Measurements from ENCODE around the gene MASP1.

The MASP1 gene

GRCh38 chr3:187193181-187193580, 98.4 kb downstream of the MASP1 start:
- in situ Hi-C loops (cut with MboI; ENCODE audit: low sequenced_read_pairs) = no loop called here

GRCh38 chr3:187191271-187191670, 100.3 kb downstream of the MASP1 start:
- in situ Hi-C loops (cut with MboI; ENCODE audit: low sequenced_read_pairs) = no loop called here

GRCh38 chr3:187188931-187189330, 102.6 kb downstream of the MASP1 start:
- in situ Hi-C loops (cut with MboI; ENCODE audit: low sequenced_read_pairs) = no loop called here

GRCh38 chr3:187186801-187187421, 104.6 kb downstream of the MASP1 start:
- in situ Hi-C loops (cut with MboI; ENCODE audit: low sequenced_read_pairs) = no loop called here

GRCh38 chr3:187186375-187186774, 105.2 kb downstream of the MASP1 start:
- in situ Hi-C loops (cut with MboI; ENCODE audit: low sequenced_read_pairs) = no loop called here

- in situ Hi-C loops (cut with MboI; ENCODE audit: low sequenced_read_pairs) = no loop called here
Measured at GRCh38 chr3:187185759-187186158, 105.8 kb downstream of the MASP1 start.
